ENCODE results near the gene NEDD4. TPM values are rescaled to one million over a fixed set of nuclear protein-coding genes. Genes with fewer than 3 reads are reported as not detected.
A peak's percentile ranks its signal among the peaks of the same experiment; 100 is the strongest.

Gene NEDD4
- total RNA-seq, 2 donors from 2014 or later: 10.4 to 16.5 TPM

GRCh38 chr15:56040081-56041035, 46.9 kb upstream of the NEDD4 start:
- DNase-seq: no peak

DNA sequence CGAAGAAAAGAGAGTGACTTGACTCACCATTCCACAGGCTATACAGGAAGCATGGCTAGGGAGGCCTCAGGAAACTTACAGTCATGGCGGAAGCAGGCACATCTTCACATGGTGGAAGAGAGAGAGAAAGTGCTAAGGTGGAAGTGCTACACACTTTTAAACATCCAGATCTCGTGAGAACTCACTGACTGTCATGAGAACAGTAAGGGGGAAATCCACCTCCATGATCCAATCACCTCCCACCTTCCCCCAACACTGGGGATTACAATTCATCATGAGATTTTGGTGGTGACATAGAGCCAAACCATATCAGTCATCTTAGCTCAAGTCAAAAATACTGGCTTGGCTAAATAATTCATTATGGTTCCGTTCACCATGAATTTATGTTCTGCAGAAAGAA, 45.3 kb upstream of the NEDD4 start:
- Mint-ChIP-seq H3K9me3 (no peaks in the 10 kb centered on the region), H3K36me3 (ENCODE audit: low read depth) (no peaks in the 10 kb centered on the region), H3K27ac (no peak overlapping the region), H3K27me3 (ENCODE audit: insufficient read depth) (no peaks in the 10 kb centered on the region), H3K4me1 (peaks cover 1% of the 10 kb centered on the region), H3K4me3 (no peak overlapping the region)
- no peak overlapping the region for H3K27ac ChIP-seq (ENCODE audit: low read depth, low read length)
- WGBS, 2 experiments (ENCODE audit: insufficient coverage in 1 of 2, insufficient read length in 1 of 2): 86 to 100% methylated on average over 1 to 4 of the region's 4 CpGs
- H3K27me3 ChIP-seq (ENCODE audit: control insufficient read depth, insufficient read depth, low read length, poor library complexity, severe bottlenecking): no peaks in the 10 kb centered on the region
- H3K9ac ChIP-seq (ENCODE audit: extremely low read depth, low read length, poor library complexity, severe bottlenecking): no peak overlapping the region
- TF ChIP-seq CTCF (conservative IDR thresholded peaks at IDR 0.05): no peak
- H3K4me1 ChIP-seq (ENCODE audit: control insufficient read depth, insufficient read depth, low read length): peaks cover 6% of the 10 kb centered on the region
- H3K36me3 ChIP-seq (ENCODE audit: control insufficient read depth, insufficient read depth, low read length): no peaks in the 10 kb centered on the region
- DNase-seq: no peak
- no peaks in the 10 kb centered on the region for H3K9me3 ChIP-seq (ENCODE audit: control insufficient read depth, low read length)
- H3K4me3 ChIP-seq (ENCODE audit: low read length): no peak overlapping the region

More at GRCh38 chr15:56040081-56041035, 46.9 kb upstream of the NEDD4 start:
- Histone ChIP-seq H3K27me3 (ENCODE audit: control insufficient read depth, insufficient read depth, low read length, poor library complexity, severe bottlenecking) (no peaks in the 10 kb centered on the region), H3K4me1 (ENCODE audit: control insufficient read depth, insufficient read depth, low read length) (peaks cover 6% of the 10 kb centered on the region), H3K36me3 (ENCODE audit: control insufficient read depth, insufficient read depth, low read length) (no peaks in the 10 kb centered on the region), H3K4me3 (ENCODE audit: low read length) (no peak overlapping the region), H3K27ac (ENCODE audit: low read depth, low read length) (peak overlapping the region; percentile 34), H3K9me3 (ENCODE audit: control insufficient read depth, low read length) (no peaks in the 10 kb centered on the region), H3K9ac (ENCODE audit: extremely low read depth, low read length, poor library complexity, severe bottlenecking) (no peak overlapping the region)
- WGBS, 2 experiments (ENCODE audit: insufficient coverage in 1 of 2, insufficient read length in 1 of 2): 80 to 81% methylated on average over 8 of the region's 8 CpGs
- peaks cover 1% of the 10 kb centered on the region for H3K4me1 Mint-ChIP-seq
- no peak for TF ChIP-seq CTCF (conservative IDR thresholded peaks at IDR 0.05)
- H3K27ac Mint-ChIP-seq: peak overlapping the region; percentile 79
- no peaks in the 10 kb centered on the region for H3K27me3 Mint-ChIP-seq (ENCODE audit: insufficient read depth)
- H3K36me3 Mint-ChIP-seq (ENCODE audit: low read depth): no peaks in the 10 kb centered on the region
- H3K9me3 Mint-ChIP-seq: no peaks in the 10 kb centered on the region
- H3K4me3 Mint-ChIP-seq: no peak overlapping the region

DNA sequence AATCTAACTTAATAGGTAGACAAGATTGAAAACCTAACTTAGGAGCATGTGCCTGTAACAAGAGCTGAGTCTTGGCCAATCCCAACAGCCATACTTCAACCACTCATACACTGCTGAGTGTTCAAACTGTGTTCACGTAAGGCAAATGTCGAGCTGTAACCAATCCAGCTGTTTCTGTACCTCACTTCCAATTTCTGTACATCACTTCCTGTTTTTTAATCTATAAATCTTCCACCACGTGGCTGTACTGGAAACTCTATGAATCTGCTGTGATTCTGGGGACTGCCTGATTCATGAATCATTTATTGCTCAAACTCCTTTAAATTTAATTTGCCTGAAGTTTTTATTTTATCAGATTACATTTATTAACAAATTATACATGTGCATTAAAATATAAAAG, 44.6 kb upstream of the NEDD4 start:
- no peak overlapping the region for H3K4me3 ChIP-seq (ENCODE audit: low read length)
- peaks cover 6% of the 10 kb centered on the region for H3K4me1 ChIP-seq (ENCODE audit: control insufficient read depth, insufficient read depth, low read length)
- TF ChIP-seq CTCF (conservative IDR thresholded peaks at IDR 0.05): no peak
- no peak for DNase-seq
- WGBS, 2 experiments (ENCODE audit: insufficient coverage in 1 of 2, insufficient read length in 1 of 2): 89 to 90% methylated on average over 3 of the region's 3 CpGs
- no peaks in the 10 kb centered on the region for H3K36me3 ChIP-seq (ENCODE audit: control insufficient read depth, insufficient read depth, low read length)
- H3K9ac ChIP-seq (ENCODE audit: extremely low read depth, low read length, poor library complexity, severe bottlenecking): no peak overlapping the region
- no peaks in the 10 kb centered on the region for H3K27me3 Mint-ChIP-seq (ENCODE audit: insufficient read depth)
- no peaks in the 10 kb centered on the region for H3K36me3 Mint-ChIP-seq (ENCODE audit: low read depth)
- no peaks in the 10 kb centered on the region for H3K9me3 ChIP-seq (ENCODE audit: control insufficient read depth, low read length)
- H3K9me3 Mint-ChIP-seq: no peaks in the 10 kb centered on the region
- no peak overlapping the region for H3K4me3 Mint-ChIP-seq
- H3K27me3 ChIP-seq (ENCODE audit: control insufficient read depth, insufficient read depth, low read length, poor library complexity, severe bottlenecking): no peaks in the 10 kb centered on the region
- peaks cover 1% of the 10 kb centered on the region for H3K4me1 Mint-ChIP-seq
- no peak overlapping the region for H3K27ac Mint-ChIP-seq
- no peak overlapping the region for H3K27ac ChIP-seq (ENCODE audit: low read depth, low read length)
